HepG2 (cell line): ENCODE measurements around the gene TFB1M. TPM values are rescaled to one million over a fixed set of nuclear protein-coding genes. Genes with fewer than 3 reads are reported as not detected.

Experiments used
- ATAC-seq: fragments of 200-7000 bp; cut with Tn5 transposase; 3 replicates; pipeline ENCODE4 v1.9.1; 2020; ENCODE audit warnings: mild to moderate bottlenecking, moderate library complexity
- BruUV-seq: library from RNA; stranded (reverse); fragments of 400-500 nt; replicated peaks from 2 replicates; lab custom pipeline; 2021; lab: Mats Ljungman, UMichigan
- CTCF ChIA-PET: fragments of 300-600 bp; formaldehyde crosslinking; extraction: SDS; loops from one replicate; lab custom pipeline; 2021; ENCODE audit warnings: low total read pairs, inconsistent platforms, low intra/inter-chr PET ratio; lab: Yijun Ruan, JAX
- POLR2A ChIA-PET: fragments of 350-600 bp; sonication (Branson Sonifier 250); formaldehyde crosslinking; loops from one replicate; lab custom pipeline; 2020; ENCODE audit warnings: antibody characterized with exemption, inconsistent platforms; lab: Yijun Ruan, JAX
- DNase-seq: peaks from one replicate; pipeline ENCODE4 v3.0.0-alpha.2; 2015; ENCODE audit warnings: low spot score
- FAIRE-seq: peaks from 3 replicates; lab custom pipeline; 2011; peaks lifted over from hg19 to GRCh38; lab: Jason Lieb, UNC
- H2AFZ ChIP-seq: one replicate; pipeline ENCODE4 v1.6.1; 2011; ENCODE audit warnings: low read length, inconsistent platforms
- H3K27ac ChIP-seq: fragments of 300-600 bp; 3 replicates; pipeline ENCODE4 v1.8.0; 2011; ENCODE audit warnings: mixed run types, mild to moderate bottlenecking, mixed read lengths, low read length, inconsistent platforms; ENCODE audit not compliant: insufficient read depth; ENCODE audit errors: extremely low read length
- H3K27me3 ChIP-seq, 2 experiments: fragments of 200-600 bp in 1 of 2; 2 replicates in 1 of 2; 3 replicates in 1 of 2; pipeline versions ENCODE4 v1.6.0 to v1.8.0; 2011; ENCODE audit warnings: low read length in 2 of 2, mild to moderate bottlenecking in 2 of 2, moderate library complexity in 2 of 2, inconsistent platforms in 1 of 2; ENCODE audit not compliant: insufficient read depth in 2 of 2, control insufficient read depth in 1 of 2
- H3K36me3 ChIP-seq, 2 experiments: fragments of 200-600 bp in 1 of 2; replicated peaks in 1 of 2; 2 replicates in 1 of 2; 3 replicates in 1 of 2; pipeline versions ENCODE4 v1.5.1 to v1.8.0; 2011; ENCODE audit warnings: low read length in 2 of 2, inconsistent platforms in 1 of 2; ENCODE audit not compliant: insufficient read depth in 2 of 2, control insufficient read depth in 1 of 2
- H3K4me1 ChIP-seq: 2 replicates; pipeline ENCODE4 v1.5.1; 2012; ENCODE audit warnings: low read length, inconsistent platforms; ENCODE audit not compliant: insufficient read depth
- H3K4me2 ChIP-seq: 2 replicates; pipeline ENCODE4 v1.6.0; 2011; ENCODE audit warnings: low read depth, low read length, inconsistent platforms
- H3K4me3 ChIP-seq, 3 experiments: fragments of 200-600 bp in 1 of 3; sonication (generic), shearing (Covaris generic) in 1 of 3; replicated peaks in 1 of 3; 2 replicates each; pipeline ENCODE4 v1.5.1; 2011 to 2016; ENCODE audit warnings: low read length in 3 of 3, inconsistent platforms in 2 of 3, low read depth in 2 of 3, mild to moderate bottlenecking in 2 of 3, control low read depth in 1 of 3, mixed read lengths in 1 of 3; ENCODE audit not compliant: insufficient read depth in 1 of 3
- H3K79me2 ChIP-seq: one replicate; pipeline ENCODE4 v1.6.1; 2011; ENCODE audit warnings: low read length, inconsistent platforms; ENCODE audit not compliant: insufficient read depth
- H3K9ac ChIP-seq: 2 replicates; pipeline ENCODE4 v1.6.0; 2011; ENCODE audit warnings: mild to moderate bottlenecking, low read depth, low read length, inconsistent platforms; ENCODE audit not compliant: insufficient read depth
- H3K9me3 ChIP-seq: 2 replicates; pipeline ENCODE4 v1.5.1; 2012; ENCODE audit warnings: mild to moderate bottlenecking, low read length
- H4K20me1 ChIP-seq: 2 replicates; pipeline ENCODE4 v1.6.0; 2011; ENCODE audit warnings: inconsistent platforms, mild to moderate bottlenecking, low read length, moderate library complexity; ENCODE audit not compliant: insufficient read depth
- ETV5 ChIP-seq: IDR thresholded peaks from 2 replicates; pipeline ENCODE4 v1.6.1; 2018; ENCODE audit warnings: missing biosample characterization, missing genetic modification reagents, inconsistent platforms, borderline replicate concordance
- HDAC2 ChIP-seq: sonication (generic); formaldehyde crosslinking; IDR thresholded peaks from 2 replicates; pipeline ENCODE4 v1.4.0; 2020; ENCODE audit warnings: missing genetic modification reagents
- MTA3 ChIP-seq: sonication (generic); formaldehyde crosslinking; IDR thresholded peaks from 2 replicates; pipeline ENCODE4 v1.4.0; 2020; ENCODE audit warnings: missing genetic modification reagents
- NCOA5 ChIP-seq: sonication (generic); formaldehyde crosslinking; IDR thresholded peaks from 2 replicates; pipeline ENCODE4 v1.4.0; 2020; ENCODE audit warnings: missing genetic modification reagents
- NFKB2 ChIP-seq: sonication (generic); formaldehyde crosslinking; IDR thresholded peaks from 2 replicates; pipeline ENCODE4 v1.4.0; 2020; ENCODE audit warnings: missing genetic modification reagents, borderline replicate concordance
- NRL ChIP-seq: sonication (generic); formaldehyde crosslinking; IDR thresholded peaks from 2 replicates; pipeline ENCODE4 v1.5.0; 2020; ENCODE audit warnings: missing genetic modification reagents, mild to moderate bottlenecking, moderate library complexity, borderline replicate concordance
- RARA ChIP-seq: IDR thresholded peaks from 2 replicates; pipeline ENCODE4 v1.6.1; 2016; ENCODE audit warnings: missing genetic modification reagents, missing compliant biosample characterization
- SP5 ChIP-seq: IDR thresholded peaks from 2 replicates; pipeline ENCODE4 v1.6.1; 2016; ENCODE audit warnings: low read depth, borderline replicate concordance
- ZKSCAN8 ChIP-seq: IDR thresholded peaks from 2 replicates; pipeline ENCODE4 v1.6.1; 2016; ENCODE audit warnings: borderline replicate concordance, missing genetic modification reagents, missing compliant biosample characterization
- ZNF224 ChIP-seq: sonication (generic); formaldehyde crosslinking; IDR thresholded peaks from 2 replicates; pipeline ENCODE4 v1.5.0; 2020; ENCODE audit warnings: mild to moderate bottlenecking, missing genetic modification reagents
- ZNF232 ChIP-seq: sonication (generic); formaldehyde crosslinking; IDR thresholded peaks from 2 replicates; pipeline ENCODE4 v1.4.0; 2020; ENCODE audit warnings: missing genetic modification reagents, borderline replicate concordance
- ZNF234 ChIP-seq: sonication (generic); formaldehyde crosslinking; conservative IDR thresholded peaks from 2 replicates; pipeline ENCODE4 v1.5.1; 2020; ENCODE audit warnings: mild to moderate bottlenecking, missing genetic modification reagents
- ZNF317 ChIP-seq: sonication (generic); formaldehyde crosslinking; IDR thresholded peaks from 2 replicates; pipeline ENCODE4 v1.5.0; 2020; ENCODE audit warnings: mild to moderate bottlenecking, missing genetic modification reagents
- ZNF563 ChIP-seq: sonication (generic); formaldehyde crosslinking; IDR thresholded peaks from 2 replicates; pipeline ENCODE4 v1.8.0; 2022; ENCODE audit warnings: mild to moderate bottlenecking, moderate library complexity, missing genetic modification reagents
- ZNF713 ChIP-seq: sonication (generic); formaldehyde crosslinking; IDR thresholded peaks from 2 replicates; pipeline ENCODE4 v1.4.0; 2020; ENCODE audit warnings: mild to moderate bottlenecking, missing genetic modification reagents
- ZNF788 ChIP-seq: sonication (generic); formaldehyde crosslinking; IDR thresholded peaks from 2 replicates; pipeline ENCODE4 v1.5.0; 2020; ENCODE audit warnings: mild to moderate bottlenecking, missing genetic modification reagents, borderline replicate concordance
- ZNF850 ChIP-seq: sonication (generic); formaldehyde crosslinking; conservative IDR thresholded peaks from 2 replicates; pipeline ENCODE4 v1.9.0; 2021; ENCODE audit warnings: mild to moderate bottlenecking, missing genetic modification reagents
- WGBS: methylation state at CpG from one replicate; pipeline ENCODE4 v1.1.6; 2017; ENCODE audit warnings: low lambda C conversion rate; 5-methylcytosine and 5-hydroxymethylcytosine counted together
- in situ Hi-C: cut with HindIII; loops from 2 replicates; pipeline ENCODE4 v1.10.0; 2017; ENCODE audit warnings: low pct_unique_long_range_greater_than_20kb; ENCODE audit not compliant: extremely low pct_ligation_motif_present
- intact Hi-C: fragments of 100-400 bp; cut with micrococcal nuclease; formaldehyde crosslinking; loops from one replicate; pipeline ENCODE4 v1.10.0; 2022; ENCODE audit not compliant: unreplicated experiment
- polyA plus RNA-seq, 8 experiments: library from polyadenylated mRNA; depleted of rRNA in 3 of 8; stranded (reverse) in 7 of 8; unstranded in 1 of 8; fragments of >200 nt; fragmentation: Illumina TruSeq in 4 of 8; extraction: Trizol in 4 of 8; gene quantifications; 2 replicates each; pipeline versions ENCODE4 v1.2.1 to v1.2.3, GENCODE V29; 2011 to 2016; ENCODE audit warnings: low read depth in 4 of 8, missing spikeins in 1 of 8, mixed read lengths in 1 of 8; ENCODE audit not compliant: insufficient read depth in 1 of 8
- total RNA-seq, 5 experiments: library from RNA; depleted of rRNA; stranded (reverse); fragments of >200 nt; fragmentation: Illumina TruSeq; extraction: Trizol; gene quantifications; 2 replicates each; pipeline ENCODE4 v1.2.3, GENCODE V29; 2016; ENCODE audit warnings: low read depth in 1 of 5
- TF ChIP-seq, protein P1 (sequence below): sonication (generic); formaldehyde crosslinking; IDR thresholded peaks from 2 replicates; pipeline ENCODE4 v1.8.0; 2022; ENCODE audit warnings: mild to moderate bottlenecking, missing genetic modification reagents
- TF ChIP-seq, protein P2 (sequence below): sonication (generic); formaldehyde crosslinking; IDR thresholded peaks from 2 replicates; pipeline ENCODE4 v1.5.1; 2020; ENCODE audit warnings: mild to moderate bottlenecking, missing genetic modification reagents, moderate library complexity
- TF ChIP-seq, protein P3 (sequence below): sonication (generic); formaldehyde crosslinking; IDR thresholded peaks from 2 replicates; pipeline ENCODE4 v1.4.0; 2020; ENCODE audit warnings: missing genetic modification reagents

Gene TFB1M
- total and polyA plus RNA-seq, 2 of the 13 experiments (the other 11 are each of a cell fraction or from before 2014, with no cell fraction given): 91.4 to 122 TPM

DNA sequence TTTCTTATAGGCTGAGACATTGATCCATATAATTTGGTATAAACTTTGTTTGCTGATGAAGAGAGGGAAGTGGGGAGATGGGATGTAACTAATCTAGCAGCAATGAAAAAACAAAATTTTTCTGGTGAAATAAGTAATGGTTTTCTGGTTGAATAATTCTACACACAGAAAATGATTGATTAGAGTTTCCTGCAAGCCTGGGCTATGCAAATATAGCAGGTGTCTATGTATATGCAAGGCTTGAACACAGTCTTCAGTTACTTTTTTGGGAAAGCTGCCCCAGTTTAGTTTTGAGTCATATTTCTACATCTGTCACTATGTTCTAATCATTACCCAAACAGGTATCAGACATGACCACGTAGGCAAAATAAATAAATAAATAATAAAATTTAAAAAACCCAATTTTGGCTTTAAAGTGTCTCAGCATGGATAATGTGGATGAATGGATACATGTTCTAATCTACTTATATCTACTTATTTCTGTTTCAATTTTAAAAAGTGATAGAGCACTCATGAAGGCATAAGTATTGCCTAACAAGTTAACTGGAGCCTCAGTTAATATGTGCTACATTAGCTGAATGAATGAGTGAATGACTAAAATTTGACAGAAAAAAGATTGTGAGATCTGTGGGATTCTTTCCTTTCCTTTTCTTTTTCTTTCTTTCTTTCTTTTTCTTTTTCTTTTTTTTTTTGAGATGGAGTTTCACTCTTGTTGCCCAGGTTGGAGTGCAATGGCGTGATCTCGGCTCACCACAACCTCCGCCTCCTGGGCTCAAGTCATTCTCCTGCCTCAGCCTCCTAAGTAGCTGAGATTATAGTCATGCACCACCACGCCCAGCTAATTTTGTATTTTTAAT lies 37.2 kb upstream of the TFB1M start:
- WGBS: 97% methylated on average over 5 of the region's 5 CpGs
- CTCF ChIA-PET: no interaction called here

More for the DNA sequence above, 37.2 kb upstream of the TFB1M start:
- Histone ChIP-seq H3K4me2 (no peak overlapping the region), H3K27ac (no peak overlapping the region), H3K27me3 (no peaks in the 10 kb centered on the region), H3K4me1 (peaks cover 19% of the 10 kb centered on the region), H4K20me1 (no peaks in the 10 kb centered on the region), H3K36me3 (no peaks in the 10 kb centered on the region), H3K9ac (no peak overlapping the region), H3K9me3 (peaks cover 44% of the 10 kb centered on the region), H2AFZ (no peak overlapping the region), H3K4me3 (no peak overlapping the region), H3K79me2 (no peaks in the 10 kb centered on the region)
- TF ChIP-seq ZNF232 (CRISPR knock-in tag): no peak
- TF ChIP-seq ZNF234 (CRISPR knock-in tag): no peak
- TF ChIP-seq MTA3 (CRISPR knock-in tag): no peak
- TF ChIP-seq, protein P1, sequence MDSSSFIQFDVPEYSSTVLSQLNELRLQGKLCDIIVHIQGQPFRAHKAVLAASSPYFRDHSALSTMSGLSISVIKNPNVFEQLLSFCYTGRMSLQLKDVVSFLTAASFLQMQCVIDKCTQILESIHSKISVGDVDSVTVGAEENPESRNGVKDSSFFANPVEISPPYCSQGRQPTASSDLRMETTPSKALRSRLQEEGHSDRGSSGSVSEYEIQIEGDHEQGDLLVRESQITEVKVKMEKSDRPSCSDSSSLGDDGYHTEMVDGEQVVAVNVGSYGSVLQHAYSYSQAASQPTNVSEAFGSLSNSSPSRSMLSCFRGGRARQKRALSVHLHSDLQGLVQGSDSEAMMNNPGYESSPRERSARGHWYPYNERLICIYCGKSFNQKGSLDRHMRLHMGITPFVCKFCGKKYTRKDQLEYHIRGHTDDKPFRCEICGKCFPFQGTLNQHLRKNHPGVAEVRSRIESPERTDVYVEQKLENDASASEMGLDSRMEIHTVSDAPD (CRISPR knock-in tag): no peak
- TF ChIP-seq ZNF713: no peak
- no peak for TF ChIP-seq ZNF563
- TF ChIP-seq ZNF850 (CRISPR knock-in tag): no peak
- no peak for TF ChIP-seq NCOA5 (CRISPR knock-in tag)
- TF ChIP-seq NFKB2: no peak
- TF ChIP-seq NRL (CRISPR knock-in tag): no peak
- no peak for TF ChIP-seq ETV5 (CRISPR knock-in tag)
- TF ChIP-seq, protein P2, sequence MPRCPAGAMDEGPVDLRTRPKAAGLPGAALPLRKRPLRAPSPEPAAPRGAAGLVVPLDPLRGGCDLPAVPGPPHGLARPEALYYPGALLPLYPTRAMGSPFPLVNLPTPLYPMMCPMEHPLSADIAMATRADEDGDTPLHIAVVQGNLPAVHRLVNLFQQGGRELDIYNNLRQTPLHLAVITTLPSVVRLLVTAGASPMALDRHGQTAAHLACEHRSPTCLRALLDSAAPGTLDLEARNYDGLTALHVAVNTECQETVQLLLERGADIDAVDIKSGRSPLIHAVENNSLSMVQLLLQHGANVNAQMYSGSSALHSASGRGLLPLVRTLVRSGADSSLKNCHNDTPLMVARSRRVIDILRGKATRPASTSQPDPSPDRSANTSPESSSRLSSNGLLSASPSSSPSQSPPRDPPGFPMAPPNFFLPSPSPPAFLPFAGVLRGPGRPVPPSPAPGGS: no peak
- TF ChIP-seq, protein P3, sequence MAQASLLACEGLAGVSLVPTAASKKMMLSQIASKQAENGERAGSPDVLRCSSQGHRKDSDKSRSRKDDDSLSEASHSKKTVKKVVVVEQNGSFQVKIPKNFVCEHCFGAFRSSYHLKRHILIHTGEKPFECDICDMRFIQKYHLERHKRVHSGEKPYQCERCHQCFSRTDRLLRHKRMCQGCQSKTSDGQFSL: no peak
- TF ChIP-seq ZKSCAN8 (CRISPR knock-in tag): no peak
- no peak for TF ChIP-seq HDAC2
- no peak for TF ChIP-seq RARA
- no peak for TF ChIP-seq SP5 (CRISPR knock-in tag)
- TF ChIP-seq ZNF788 (CRISPR knock-in tag): no peak
- no peak for TF ChIP-seq ZNF317 (CRISPR knock-in tag)
- TF ChIP-seq ZNF224 (CRISPR knock-in tag): no peak
- POLR2A ChIA-PET: no interaction called here
- DNase-seq (no peak), ATAC-seq (no peak), FAIRE-seq (no peak)
- in situ Hi-C loops (no loop called here), intact Hi-C loops (no loop called here)
- BruUV-seq: no TSS peak
